ENCODE measurements around the gene HK1. TPM values are rescaled to one million over a fixed set of nuclear protein-coding genes. Genes with fewer than 3 reads are reported as not detected.
A peak's percentile ranks its signal among the peaks of the same experiment; 100 is the strongest.

The HK1 gene
- total and polyA plus RNA-seq, 2 of the 4 experiments (the other 2 are of a cell fraction) = 53.7 to 90.5 TPM

DNA sequence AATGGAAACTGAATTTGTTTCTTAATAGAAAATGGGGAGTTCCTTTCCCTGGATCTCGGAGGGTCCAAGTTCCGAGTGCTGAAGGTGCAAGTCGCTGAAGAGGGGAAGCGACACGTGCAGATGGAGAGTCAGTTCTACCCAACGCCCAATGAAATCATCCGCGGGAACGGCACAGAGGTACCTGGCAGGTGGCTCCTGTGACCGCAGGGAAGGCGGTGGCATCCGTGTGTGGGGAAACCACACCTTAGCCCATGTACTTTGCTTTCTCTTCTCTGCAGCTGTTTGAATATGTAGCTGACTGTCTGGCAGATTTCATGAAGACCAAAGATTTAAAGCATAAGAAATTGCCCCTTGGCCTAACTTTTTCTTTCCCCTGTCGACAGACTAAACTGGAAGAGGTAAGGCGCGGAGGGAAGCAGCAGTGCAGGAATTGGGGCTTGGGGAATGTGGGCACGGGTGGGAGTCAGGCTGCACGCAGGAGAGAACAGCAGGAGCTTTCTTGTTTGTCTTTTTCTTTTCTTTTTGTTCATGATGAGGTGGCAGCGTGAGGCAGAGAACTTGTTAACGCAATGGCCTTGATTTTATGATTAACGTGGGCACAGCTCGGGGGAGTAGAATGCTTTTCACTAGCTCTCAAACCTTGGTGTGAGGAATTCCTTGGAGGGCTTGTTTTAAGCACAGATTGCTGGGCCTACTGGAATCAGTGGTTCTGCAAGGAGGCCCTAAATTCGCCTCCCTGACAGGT, 45.4 kb upstream of the HK1 start:
- H3K9me3 ChIP-seq (ENCODE audit: control insufficient read depth, insufficient read depth, low read length) = no peaks in the 10 kb centered on the region
- peak overlapping the region; percentile 48 for H2BK120ac ChIP-seq (ENCODE audit: low read depth, low read length)
- no peak overlapping the region for H4K5ac ChIP-seq (ENCODE audit: low read depth, low read length)
- no peak overlapping the region for H3K18ac ChIP-seq (ENCODE audit: low read depth, low read length)
- peak overlapping the region; percentile 46 for H3K4ac ChIP-seq (ENCODE audit: low read depth, low read length)
- CTCF ChIA-PET = interaction anchor here (0.6 kb wide), 1 partner anchor 311 kb away, joined by 4 read pairs; no protein-coding TSS in a partner anchor
- H2AK9ac ChIP-seq (replicated peaks; ENCODE audit: low read depth, low read length, poor library complexity) = no peak overlapping the region
- H3K36me3 ChIP-seq (ENCODE audit: control insufficient read depth, insufficient read depth, low read length) = no peaks in the 10 kb centered on the region
- DNase-seq = no peak
- H3K56ac ChIP-seq (ENCODE audit: extremely low read depth, insufficient read depth, low read length) = no peak overlapping the region
- H2AK5ac ChIP-seq (ENCODE audit: low read depth, low read length) = peak overlapping the region; percentile 76
- no peaks in the 10 kb centered on the region for H3K27me3 ChIP-seq (ENCODE audit: control insufficient read depth, insufficient read depth, low read length)
- H3K4me2 ChIP-seq (ENCODE audit: low read depth, low read length) = no peak overlapping the region
- H3K23ac ChIP-seq (ENCODE audit: low read depth, low read length) = no peak overlapping the region
- intact Hi-C loops (cut with micrococcal nuclease) = no loop called here
- WGBS, 2 experiments (ENCODE audit: extremely low coverage in 2 of 2, insufficient read length in 1 of 2) = 94% methylated on average over 3 of the region's 22 CpGs; no CpG with 5 or more reads in 1 of the 2 experiments
- POLR2A ChIA-PET (ENCODE audit: unreplicated experiment) = no interaction called here
- no TSS peak for BruUV-seq (replicated peaks)
- no peak for ATAC-seq (ENCODE audit: low read depth)
- peaks cover 2% of the 10 kb centered on the region; the same call in 1 of the 2 replicates for H3K4me1 ChIP-seq (ENCODE audit: control insufficient read depth, insufficient read depth, low read length)
- H2BK5ac ChIP-seq (ENCODE audit: low read depth, low read length, poor library complexity, severe bottlenecking) = no peak overlapping the region
- no peak overlapping the region for H3K27ac ChIP-seq (ENCODE audit: insufficient read depth, low read length)
- no peaks in the 10 kb centered on the region for H3K79me1 ChIP-seq (ENCODE audit: low read depth in 1 of 2, low read length in 2 of 2)
- no peak overlapping the region; the same call in 1 of the 2 replicates for H3K14ac ChIP-seq (replicated peaks; ENCODE audit: low read depth, low read length)
- no peak overlapping the region for H4K8ac ChIP-seq (ENCODE audit: low read depth in 2 of 2, low read length in 2 of 2)
- no peak overlapping the region for H3K4me3 ChIP-seq (ENCODE audit: insufficient read depth, low read depth, low read length)
- dilution Hi-C loops (cut with HindIII; ENCODE audit: low sequenced_read_pairs, unreplicated experiment) = no loop called here
- in situ Hi-C loops (cut with MboI; ENCODE audit: low sequenced_read_pairs) = loop anchor here (5.0 to 10.0 kb wide), 2 partner anchors 159 to 272 kb away; no protein-coding TSS in a partner anchor
- peak overlapping the region; percentile 38 for H2BK20ac ChIP-seq (ENCODE audit: low read depth, low read length)
- peak overlapping the region; percentile 24; the same call in 1 of the 2 replicates for H4K91ac ChIP-seq (ENCODE audit: insufficient read depth, low read depth, low read length)
- no peak overlapping the region for H2BK15ac ChIP-seq (ENCODE audit: low read depth, low read length)
- H2AFZ ChIP-seq (replicated peaks; ENCODE audit: low read length, poor library complexity) = no peak overlapping the region
- H4K20me1 ChIP-seq (ENCODE audit: insufficient read depth, low read length) = no peaks in the 10 kb centered on the region
- no peak overlapping the region for H3K9ac ChIP-seq (ENCODE audit: low read depth, low read length)
- H3K9me1 ChIP-seq (ENCODE audit: insufficient read depth, low read length) = peaks cover 14% of the 10 kb centered on the region
- TF ChIP-seq, protein P1, sequence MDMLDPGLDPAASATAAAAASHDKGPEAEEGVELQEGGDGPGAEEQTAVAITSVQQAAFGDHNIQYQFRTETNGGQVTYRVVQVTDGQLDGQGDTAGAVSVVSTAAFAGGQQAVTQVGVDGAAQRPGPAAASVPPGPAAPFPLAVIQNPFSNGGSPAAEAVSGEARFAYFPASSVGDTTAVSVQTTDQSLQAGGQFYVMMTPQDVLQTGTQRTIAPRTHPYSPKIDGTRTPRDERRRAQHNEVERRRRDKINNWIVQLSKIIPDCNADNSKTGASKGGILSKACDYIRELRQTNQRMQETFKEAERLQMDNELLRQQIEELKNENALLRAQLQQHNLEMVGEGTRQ (IDR thresholded peaks at IDR 0.05; ENCODE audit: low read depth, low read length) = no peak
- no peak for TF ChIP-seq CEBPB (IDR thresholded peaks at IDR 0.05; ENCODE audit: low read depth, low read length)
- TF ChIP-seq MAZ (IDR thresholded peaks at IDR 0.05; ENCODE audit: borderline replicate concordance, low read depth, low read length) = no peak
- no peak for TF ChIP-seq POLR2A (IDR thresholded peaks at IDR 0.05; ENCODE audit: low read depth, low read length)
- no peak for TF ChIP-seq RAD21 (IDR thresholded peaks at IDR 0.05; ENCODE audit: low read length)
- TF ChIP-seq MXI1 (IDR thresholded peaks at IDR 0.05; ENCODE audit: borderline replicate concordance, low read depth, low read length) = no peak
- TF ChIP-seq, protein P2, sequence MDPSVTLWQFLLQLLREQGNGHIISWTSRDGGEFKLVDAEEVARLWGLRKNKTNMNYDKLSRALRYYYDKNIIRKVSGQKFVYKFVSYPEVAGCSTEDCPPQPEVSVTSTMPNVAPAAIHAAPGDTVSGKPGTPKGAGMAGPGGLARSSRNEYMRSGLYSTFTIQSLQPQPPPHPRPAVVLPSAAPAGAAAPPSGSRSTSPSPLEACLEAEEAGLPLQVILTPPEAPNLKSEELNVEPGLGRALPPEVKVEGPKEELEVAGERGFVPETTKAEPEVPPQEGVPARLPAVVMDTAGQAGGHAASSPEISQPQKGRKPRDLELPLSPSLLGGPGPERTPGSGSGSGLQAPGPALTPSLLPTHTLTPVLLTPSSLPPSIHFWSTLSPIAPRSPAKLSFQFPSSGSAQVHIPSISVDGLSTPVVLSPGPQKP (IDR thresholded peaks at IDR 0.05; ENCODE audit: borderline replicate concordance, low read depth, low read length) = no peak
- no peak for TF ChIP-seq SMC3 (IDR thresholded peaks at IDR 0.05; ENCODE audit: low read depth, low read length)
- no peak for TF ChIP-seq RCOR1 (IDR thresholded peaks at IDR 0.05; ENCODE audit: insufficient replicate concordance, low read length)
- TF ChIP-seq FOS (IDR thresholded peaks at IDR 0.05; ENCODE audit: low read depth, low read length) = no peak
- TF ChIP-seq, protein P3, sequence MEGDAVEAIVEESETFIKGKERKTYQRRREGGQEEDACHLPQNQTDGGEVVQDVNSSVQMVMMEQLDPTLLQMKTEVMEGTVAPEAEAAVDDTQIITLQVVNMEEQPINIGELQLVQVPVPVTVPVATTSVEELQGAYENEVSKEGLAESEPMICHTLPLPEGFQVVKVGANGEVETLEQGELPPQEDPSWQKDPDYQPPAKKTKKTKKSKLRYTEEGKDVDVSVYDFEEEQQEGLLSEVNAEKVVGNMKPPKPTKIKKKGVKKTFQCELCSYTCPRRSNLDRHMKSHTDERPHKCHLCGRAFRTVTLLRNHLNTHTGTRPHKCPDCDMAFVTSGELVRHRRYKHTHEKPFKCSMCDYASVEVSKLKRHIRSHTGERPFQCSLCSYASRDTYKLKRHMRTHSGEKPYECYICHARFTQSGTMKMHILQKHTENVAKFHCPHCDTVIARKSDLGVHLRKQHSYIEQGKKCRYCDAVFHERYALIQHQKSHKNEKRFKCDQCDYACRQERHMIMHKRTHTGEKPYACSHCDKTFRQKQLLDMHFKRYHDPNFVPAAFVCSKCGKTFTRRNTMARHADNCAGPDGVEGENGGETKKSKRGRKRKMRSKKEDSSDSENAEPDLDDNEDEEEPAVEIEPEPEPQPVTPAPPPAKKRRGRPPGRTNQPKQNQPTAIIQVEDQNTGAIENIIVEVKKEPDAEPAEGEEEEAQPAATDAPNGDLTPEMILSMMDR (conservative IDR thresholded peaks at IDR 0.05; ENCODE audit: low read depth, low read length) = no peak
- no peak for TF ChIP-seq BHLHE40 (IDR thresholded peaks at IDR 0.05; ENCODE audit: low read depth, low read length)
- TF ChIP-seq NFE2L2 (IDR thresholded peaks at IDR 0.05; ENCODE audit: low read depth, low read length) = no peak
- no peak for TF ChIP-seq RFX5 (IDR thresholded peaks at IDR 0.05; ENCODE audit: low read depth, low read length)
- no peak for TF ChIP-seq CHD1 (IDR thresholded peaks at IDR 0.05; ENCODE audit: low read depth, low read length)
